DLD1 (cell line): ENCODE results near the gene SSBP1.
"Not testable (repeated sequence)": the region's sequence is repeated elsewhere in the genome, so short reads cannot be mapped to it uniquely, and the experiment has no call there.

Source experiments
- in situ Hi-C: cut with HindIII; loops from 2 replicates; pipeline ENCODE4 v1.10.0; 2017; ENCODE audit warnings: low sequenced_read_pairs

The SSBP1 gene

GRCh38 chr7:141737836-141738591, at the start of gene SSBP1:
SSBP1 (plus strand) TSS chr7:141738358; CDS start chr7:141739167, 809 bp downstream.
- in situ Hi-C loops = no loop called here

DNA sequence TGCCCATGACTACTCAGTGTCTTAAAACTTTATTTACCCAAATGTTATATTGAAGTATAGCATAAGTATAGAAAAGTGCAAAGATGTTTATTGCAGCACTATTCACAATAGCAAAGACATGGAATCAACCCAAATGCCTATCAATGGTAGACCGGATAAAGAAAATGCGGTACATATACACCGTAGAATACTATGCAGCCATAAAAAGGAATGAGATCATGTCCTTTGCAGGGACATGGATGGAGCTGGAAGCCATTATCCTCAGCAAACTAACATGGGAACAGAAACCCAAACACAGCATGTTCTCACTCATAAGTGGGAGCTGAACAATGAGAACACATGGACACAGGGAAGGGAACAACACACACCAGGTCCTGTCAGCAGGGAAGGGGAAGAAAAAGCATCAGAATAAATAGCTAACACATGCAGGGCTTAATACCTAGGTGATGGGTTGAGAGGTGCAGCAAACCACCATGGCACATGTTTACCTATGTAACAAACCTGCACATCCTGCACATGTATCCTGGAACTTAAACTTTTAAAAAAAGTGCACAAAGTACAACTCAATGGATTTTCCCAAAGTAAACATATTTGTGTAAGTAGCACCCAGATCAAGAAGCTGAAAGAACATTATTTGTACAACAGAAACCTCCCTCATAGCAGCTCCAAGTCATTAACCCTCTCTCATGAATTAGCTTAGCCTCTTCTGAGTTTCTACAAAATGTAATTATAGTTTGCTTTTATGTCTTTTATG, 48.9 kb upstream of the SSBP1 start:
- in situ Hi-C loops = not testable (repeated sequence)

GRCh38 chr7:141691540-141691939, 46.6 kb upstream of the SSBP1 start:
- in situ Hi-C loops = no loop called here

GRCh38 chr7:141691961-141692360, 46.2 kb upstream of the SSBP1 start:
- in situ Hi-C loops = no loop called here

- in situ Hi-C loops = no loop called here
These were observed 45.1 kb upstream of the SSBP1 start for GRCh38 chr7:141693082-141693481.

DNA sequence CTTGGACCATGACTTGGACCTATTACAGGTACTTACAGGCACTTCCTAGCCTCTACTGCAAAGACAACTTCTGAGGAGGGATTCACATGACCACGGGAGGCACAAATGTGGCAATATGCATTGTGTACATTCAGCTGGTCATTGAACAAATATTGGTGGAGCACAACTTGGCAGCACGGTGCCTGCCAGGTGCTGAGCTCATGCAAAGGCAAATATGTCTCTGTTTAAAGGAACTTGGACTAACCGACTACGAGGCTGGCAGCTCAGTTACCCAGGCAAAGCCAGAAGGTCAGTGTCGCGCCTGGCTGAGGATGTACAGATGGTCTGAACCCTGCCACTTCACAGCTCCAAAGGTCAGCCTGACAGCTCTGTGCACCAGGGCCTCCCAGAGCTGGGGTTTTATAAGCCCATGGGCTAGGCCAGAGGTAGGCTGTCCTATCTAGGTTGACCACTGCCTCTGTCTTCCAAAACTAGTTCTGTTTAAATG, 42.3 kb upstream of the SSBP1 start:
- in situ Hi-C loops = no loop called here

GRCh38 chr7:141696348-141696747, 41.8 kb upstream of the SSBP1 start:
- in situ Hi-C loops = no loop called here

- in situ Hi-C loops = no loop called here
These were observed 40.8 kb upstream of the SSBP1 start for GRCh38 chr7:141697211-141697871.

- in situ Hi-C loops = no loop called here
These were observed 39.7 kb upstream of the SSBP1 start for GRCh38 chr7:141698247-141699015.

GRCh38 chr7:141699860-141700259, 38.3 kb upstream of the SSBP1 start:
- in situ Hi-C loops = no loop called here

DNA sequence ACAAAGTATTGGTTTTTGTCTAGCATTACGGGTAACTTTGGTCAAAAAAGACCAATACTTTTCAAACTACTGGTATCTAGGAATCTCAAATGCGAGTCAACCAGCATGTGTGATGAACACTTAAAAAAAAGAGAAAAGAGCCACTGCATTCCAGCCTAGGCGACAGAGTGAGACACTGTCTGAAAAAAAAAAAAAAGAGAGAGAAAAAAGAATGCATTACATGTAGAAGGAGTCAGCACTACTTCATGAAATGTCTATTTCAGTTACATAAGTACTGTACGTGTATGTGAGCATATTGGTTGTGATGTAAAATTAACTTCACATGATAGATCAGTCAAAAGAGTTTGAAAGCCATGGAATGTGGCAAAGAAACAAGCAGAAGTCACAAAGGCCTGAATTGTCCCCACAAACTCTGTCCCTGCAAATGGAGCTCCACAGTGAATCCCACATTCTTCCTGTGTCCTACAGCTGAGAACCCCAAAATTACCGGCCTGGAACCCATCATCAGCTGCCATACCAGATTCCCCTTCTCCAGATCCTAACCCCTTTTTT, 37.8 kb upstream of the SSBP1 start:
- in situ Hi-C loops = no loop called here

DNA sequence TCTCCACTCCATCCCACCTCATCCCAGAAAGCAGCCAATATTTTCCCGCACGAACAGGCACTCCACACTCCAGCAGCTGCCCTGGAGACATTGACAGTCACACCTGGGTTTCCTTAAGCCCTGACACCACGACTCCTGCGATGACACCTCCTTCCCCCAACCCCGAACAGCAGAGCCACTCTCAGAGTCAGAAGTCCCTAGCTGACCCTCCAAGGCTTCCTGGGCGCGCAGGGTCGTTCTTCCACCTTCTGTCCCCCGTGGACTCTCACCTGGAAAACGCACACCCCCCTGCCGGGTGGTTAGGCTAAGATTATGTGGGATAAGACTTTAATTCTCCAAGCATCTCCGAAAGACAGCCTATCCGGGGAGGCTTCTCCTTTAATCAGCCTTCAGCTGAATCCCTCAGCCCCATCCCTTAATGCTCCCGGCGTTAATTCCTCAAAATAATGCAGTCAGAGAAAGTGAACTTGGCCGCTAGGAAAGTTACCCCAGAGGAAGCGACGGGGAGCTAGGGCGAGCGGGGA, 37.2 kb upstream of the SSBP1 start:
- in situ Hi-C loops = no loop called here

- in situ Hi-C loops = no loop called here
These were observed 36.6 kb upstream of the SSBP1 start for GRCh38 chr7:141701489-141702046.

GRCh38 chr7:141702047-141702567, 36.1 kb upstream of the SSBP1 start, which contains the start of gene DENND11:
DENND11 (minus strand) TSS chr7:141702166; CDS start chr7:141702153, 13 bp downstream.
- in situ Hi-C loops = no loop called here

DNA sequence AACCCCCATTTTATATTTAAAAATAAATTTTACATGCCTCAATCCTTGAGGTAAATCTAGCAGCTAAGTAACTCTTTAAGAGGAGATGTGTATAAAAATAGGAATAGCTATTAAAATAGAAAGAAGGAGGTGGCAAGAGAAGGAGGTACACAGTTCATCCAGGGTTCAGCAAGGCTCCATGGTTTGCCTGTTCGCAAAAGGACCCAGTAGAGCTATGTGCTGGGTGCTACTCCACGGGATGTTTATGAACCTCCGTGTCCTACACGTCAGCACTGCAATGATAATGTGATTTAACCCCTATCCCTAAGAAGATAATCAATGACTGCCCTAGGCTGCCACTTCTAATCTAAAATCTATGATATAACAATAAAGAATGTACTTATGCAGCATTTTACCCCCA, 35.3 kb upstream of the SSBP1 start:
- in situ Hi-C loops = no loop called here

DNA sequence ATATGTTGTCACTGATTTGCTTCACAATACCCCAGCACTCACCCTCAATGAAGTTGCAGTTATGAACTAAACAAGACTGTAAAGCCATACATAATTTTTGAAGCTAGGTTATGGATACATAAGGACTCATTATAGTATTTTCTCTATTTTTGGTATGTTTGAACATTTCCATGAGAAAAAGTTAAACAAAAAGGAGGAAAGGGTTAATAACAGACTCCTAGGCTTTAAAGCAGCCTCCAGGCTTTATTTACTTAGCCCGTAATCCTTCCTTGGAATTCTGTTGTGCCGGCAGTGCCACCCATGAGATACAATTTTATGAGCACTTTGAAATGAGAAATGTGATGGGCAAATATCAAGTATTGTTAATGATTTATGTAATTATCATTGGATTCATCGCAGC, 34.0 kb upstream of the SSBP1 start:
- in situ Hi-C loops = no loop called here

DNA sequence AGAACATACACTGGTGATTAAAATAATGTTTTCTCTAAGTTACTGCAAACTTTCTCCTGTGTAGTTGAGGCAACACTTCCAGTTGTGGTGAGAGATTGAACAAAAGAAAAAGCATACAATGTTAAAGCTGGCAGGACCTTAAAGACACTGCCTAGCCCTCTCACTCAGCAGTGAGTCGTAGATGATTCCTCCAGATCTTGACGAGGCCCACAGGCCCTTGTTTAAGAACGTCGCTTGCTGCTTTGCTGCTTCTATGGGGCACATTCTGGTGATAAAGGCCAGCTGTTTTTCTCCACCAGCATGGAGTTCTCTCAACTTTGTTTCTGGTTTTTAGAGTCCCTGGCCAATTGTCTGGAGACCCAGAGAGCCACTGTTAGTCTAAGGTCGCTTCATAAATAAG, 33.4 kb upstream of the SSBP1 start:
- in situ Hi-C loops = no loop called here

GRCh38 chr7:141706239-141707064, 31.7 kb upstream of the SSBP1 start:
- in situ Hi-C loops = no loop called here

DNA sequence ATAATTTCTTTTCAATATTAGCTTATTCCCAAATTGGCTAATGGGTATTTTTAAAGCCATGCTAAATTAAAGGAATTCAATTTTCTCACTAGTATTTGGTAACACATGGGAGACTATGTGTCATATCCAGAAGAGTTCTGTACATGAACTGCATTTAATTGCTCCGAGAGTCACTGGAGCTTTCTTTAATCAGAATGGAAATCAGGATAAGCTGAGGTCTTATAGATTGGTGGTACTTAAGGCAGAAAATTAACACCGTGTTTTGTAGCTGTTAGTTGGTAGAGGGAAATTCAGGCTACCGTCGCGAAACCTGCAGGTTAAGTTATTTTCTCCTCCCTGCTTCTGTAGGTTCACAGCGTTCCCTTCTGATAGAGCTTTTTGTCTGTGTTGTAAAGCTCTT, 29.8 kb upstream of the SSBP1 start, which contains the start of gene WEE2:
WEE2 (plus strand) TSS at position 3 of the 400 bp plus-strand sequence. CDS start 406 bp downstream, outside the sequence.
- in situ Hi-C loops = no loop called here
